ENCODE measurements around the gene RTN4RL2.

DNA sequence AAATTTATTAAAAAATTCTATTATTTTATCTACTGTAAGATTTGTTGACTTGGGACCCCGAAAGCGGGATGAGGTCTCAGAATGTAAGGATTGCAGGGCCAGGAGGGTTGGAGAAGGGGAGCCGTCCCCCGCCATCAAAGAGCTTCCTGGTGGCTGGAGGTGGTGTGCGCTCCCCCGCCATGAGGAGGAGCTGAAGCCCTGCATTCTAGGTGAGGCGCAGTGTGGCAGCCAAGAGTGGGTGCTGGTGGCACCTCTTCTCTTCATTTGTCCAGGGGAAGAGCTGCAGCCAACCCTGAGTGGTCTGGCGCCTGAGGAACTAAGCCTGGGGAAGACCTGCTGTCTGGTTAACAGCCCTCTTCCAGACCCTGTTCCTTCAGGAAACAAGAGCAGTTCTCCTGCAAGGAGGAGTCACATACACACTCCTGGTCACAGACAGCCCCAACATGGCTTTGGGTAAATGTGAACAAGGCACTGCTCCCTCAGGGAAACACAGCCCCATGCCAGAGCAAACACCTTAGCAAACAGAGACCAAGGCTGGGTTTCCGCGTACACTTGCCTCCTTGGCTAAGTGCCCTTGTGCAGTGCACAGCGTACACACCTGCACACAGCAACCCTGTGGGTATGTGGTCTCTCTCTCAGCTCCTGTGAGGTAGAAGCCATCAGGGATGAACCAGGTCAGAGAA lies 17.3 kb downstream of the RTN4RL2 start:
- TF ChIP-seq CTCF (IDR thresholded peaks at IDR 0.05; ENCODE audit: insufficient read depth, low read length, poor library complexity, severe bottlenecking) (no peak), EZH2phosphoT487 (conservative IDR thresholded peaks at IDR 0.05; ENCODE audit: low read length) (no peak)

All from SU-DHL-6 (cell line).